Astrocyte (in vitro differentiated cells and primary cell): ENCODE results near the gene DYSF.

Source experiments
- CTCF ChIP-seq: IDR thresholded peaks from 2 replicates; pipeline ENCODE4 v1.5.1; 2011; ENCODE audit warnings: low read depth, mild to moderate bottlenecking, inconsistent platforms, low read length, moderate library complexity; ENCODE audit not compliant: insufficient read depth
- EZH2 ChIP-seq: IDR thresholded peaks from 2 replicates; pipeline ENCODE4 v1.6.1; 2012; ENCODE audit warnings: mild to moderate bottlenecking, low read length, inconsistent platforms; ENCODE audit not compliant: insufficient read depth

- TF ChIP-seq EZH2 (no peak), CTCF (no peak)
These were observed 26.6 kb upstream of the DYSF start for GRCh38 chr2:71426721-71427120.
